HG02852 (cell line): Measurements from ENCODE around the gene CCBE1.
"Not testable (repeated sequence)": the region's sequence is repeated elsewhere in the genome, so short reads cannot be mapped to it uniquely, and the experiment has no call there.

Source experiments
- ATAC-seq: cut with Tn5 transposase; IDR thresholded peaks from one replicate; pipeline ENCODE4 v1.9.1; 2021; ENCODE audit warnings: mild to moderate bottlenecking, moderate library complexity; ENCODE audit not compliant: unreplicated experiment

The CCBE1 gene

GRCh38 chr18:59715966-59716369 lies 18.7 kb upstream of the CCBE1 start:
- ATAC-seq = no peak

- ATAC-seq = no peak
These were observed 18.2 kb upstream of the CCBE1 start for GRCh38 chr18:59715445-59715844.

- not testable (repeated sequence) for ATAC-seq
These were observed 16.9 kb upstream of the CCBE1 start for GRCh38 chr18:59714096-59714495.

GRCh38 chr18:59712311-59712710 lies 15.1 kb upstream of the CCBE1 start:
- ATAC-seq = no peak

- ATAC-seq = no peak
These were observed 11.8 kb upstream of the CCBE1 start for GRCh38 chr18:59708988-59709387.

- ATAC-seq = no peak
These were observed 10.1 kb upstream of the CCBE1 start for GRCh38 chr18:59707306-59707705.

- ATAC-seq = no peak
These were observed 9.3 kb upstream of the CCBE1 start for GRCh38 chr18:59706499-59706898.

- no peak for ATAC-seq
These were observed 7.9 kb upstream of the CCBE1 start for GRCh38 chr18:59705145-59705544.

GRCh38 chr18:59704146-59704545 lies 6.9 kb upstream of the CCBE1 start:
- ATAC-seq = no peak

- no peak for ATAC-seq
These were observed 4.0 kb upstream of the CCBE1 start for GRCh38 chr18:59701272-59701671.

- ATAC-seq = no peak
These were observed 3.3 kb upstream of the CCBE1 start for GRCh38 chr18:59700535-59700967.

- ATAC-seq = no peak
These were observed 2.7 kb upstream of the CCBE1 start for GRCh38 chr18:59699750-59700534.

GRCh38 chr18:59699061-59699460 lies 1.8 kb upstream of the CCBE1 start:
- no peak for ATAC-seq

- no peak for ATAC-seq
These were observed 650 bp downstream of the CCBE1 start for GRCh38 chr18:59696311-59697235.

GRCh38 chr18:59695551-59695950 lies 1.7 kb downstream of the CCBE1 start:
- ATAC-seq = no peak

- no peak for ATAC-seq
These were observed 2.4 kb downstream of the CCBE1 start for GRCh38 chr18:59694824-59695223.

- ATAC-seq = no peak
These were observed 5.2 kb downstream of the CCBE1 start for GRCh38 chr18:59691996-59692395.

GRCh38 chr18:59690996-59691395 lies 6.2 kb downstream of the CCBE1 start:
- no peak for ATAC-seq

GRCh38 chr18:59690186-59690982 lies 6.8 kb downstream of the CCBE1 start:
- no peak for ATAC-seq

- ATAC-seq = no peak
These were observed 7.5 kb downstream of the CCBE1 start for GRCh38 chr18:59689756-59690155.

- no peak for ATAC-seq
These were observed 11.0 kb downstream of the CCBE1 start for GRCh38 chr18:59686260-59686659.
